CD4-positive, alpha-beta T cell (primary cell): ENCODE measurements around the gene C5orf46. TPM values are rescaled to one million over a fixed set of nuclear protein-coding genes. Genes with fewer than 3 reads are reported as not detected.

Source experiments
- ATAC-seq: fragments of 200-7000 bp; cut with Tn5 transposase; one replicate; pipeline ENCODE4 v1.10.0; 2022; ENCODE audit warnings: mild to moderate bottlenecking; ENCODE audit not compliant: poor library complexity
- CTCF ChIA-PET: fragments of 350-600 bp; sonication (Branson Sonifier 250); formaldehyde crosslinking; loops from one replicate; lab custom pipeline; 2021; ENCODE audit warnings: antibody characterized with exemption, inconsistent platforms; lab: Charles Lee
- POLR2A ChIA-PET: fragments of 350-600 bp; sonication (Branson Sonifier 250); formaldehyde crosslinking; loops from one replicate; lab custom pipeline; 2021; ENCODE audit warnings: antibody characterized with exemption, inconsistent platforms; lab: Charles Lee
- DNase-seq, 14 experiments: peaks; one replicate each; pipeline ENCODE4 v3.0.0-alpha.2; 2013 to 2020; ENCODE audit warnings: mixed read lengths in 2 of 14
- H3K27ac ChIP-seq, 2 donors: one replicate each; pipeline versions ENCODE4 v1.5.1 to v1.7.0; 2013; ENCODE audit warnings: low read length in 2 of 2, low read depth in 1 of 2, mild to moderate bottlenecking in 1 of 2
- H3K27me3 ChIP-seq, 2 experiments: 1 replicate in 1 of 2; 2 replicates in 1 of 2; pipeline versions ENCODE4 v1.6.1 to v1.7.0; 2013; ENCODE audit warnings: low read length in 2 of 2, control low read depth in 1 of 2, mild to moderate bottlenecking in 1 of 2, moderate library complexity in 1 of 2; ENCODE audit not compliant: insufficient read depth in 2 of 2, control insufficient read depth in 1 of 2
- H3K36me3 ChIP-seq: one replicate; pipeline ENCODE4 v1.6.1; 2013; ENCODE audit warnings: low read length, control low read depth; ENCODE audit not compliant: insufficient read depth
- H3K4me1 ChIP-seq: one replicate; pipeline ENCODE4 v1.6.1; 2013; ENCODE audit warnings: low read length, control low read depth; ENCODE audit not compliant: insufficient read depth
- H3K4me3 ChIP-seq: one replicate; pipeline ENCODE4 v1.5.1; 2013; ENCODE audit warnings: mild to moderate bottlenecking, low read length, moderate library complexity
- H3K9me3 ChIP-seq, 2 experiments: 1 replicate in 1 of 2; 2 replicates in 1 of 2; pipeline versions ENCODE4 v1.6.1 to v1.7.0; 2013; ENCODE audit warnings: low read length in 2 of 2, mild to moderate bottlenecking in 2 of 2, control low read depth in 1 of 2, moderate library complexity in 1 of 2; ENCODE audit not compliant: control insufficient read depth in 1 of 2, insufficient read depth in 1 of 2
- H3K27ac Mint-ChIP-seq: one replicate; pipeline ENCODE4 v1.8.0; 2020; ENCODE audit warnings: mixed read lengths
- H3K27me3 Mint-ChIP-seq: one replicate; pipeline ENCODE4 v1.8.0; 2021; ENCODE audit warnings: mixed read lengths
- H3K36me3 Mint-ChIP-seq: one replicate; pipeline ENCODE4 v1.8.0; 2021; ENCODE audit warnings: low read depth, mixed read lengths
- H3K4me1 Mint-ChIP-seq: one replicate; pipeline ENCODE4 v1.8.0; 2021; ENCODE audit warnings: low read depth, mixed read lengths
- H3K4me3 Mint-ChIP-seq: one replicate; pipeline ENCODE4 v1.8.0; 2020; ENCODE audit warnings: mild to moderate bottlenecking, mixed read lengths
- H3K9me3 Mint-ChIP-seq: one replicate; pipeline ENCODE4 v1.8.0; 2020; ENCODE audit warnings: mixed read lengths
- CTCF ChIP-seq: fragments of 200-600 bp; IDR thresholded peaks from one replicate; pipeline ENCODE4 v1.8.0; 2022; ENCODE audit warnings: antibody characterized with exemption, mild to moderate bottlenecking
- intact Hi-C, 2 experiments: fragments of 100-400 bp; cut with DNase I in 1 of 2; cut with micrococcal nuclease in 1 of 2; formaldehyde crosslinking; loops; one replicate each; pipeline versions ENCODE4 v1.15.1 to v1.9.0; 2023 to 2025; cut with DNase I, micrococcal nuclease
- total RNA-seq, 174 experiments: library from RNA in 2 of 174; stranded (reverse) in 2 of 174; gene quantifications; one replicate each; pipeline ENCODE4 v1.2.3 and lab custom pipeline; 2021 to 2026

Gene C5orf46
- total RNA-seq, 2 experiments from 2014 or later = not detected

DNA sequence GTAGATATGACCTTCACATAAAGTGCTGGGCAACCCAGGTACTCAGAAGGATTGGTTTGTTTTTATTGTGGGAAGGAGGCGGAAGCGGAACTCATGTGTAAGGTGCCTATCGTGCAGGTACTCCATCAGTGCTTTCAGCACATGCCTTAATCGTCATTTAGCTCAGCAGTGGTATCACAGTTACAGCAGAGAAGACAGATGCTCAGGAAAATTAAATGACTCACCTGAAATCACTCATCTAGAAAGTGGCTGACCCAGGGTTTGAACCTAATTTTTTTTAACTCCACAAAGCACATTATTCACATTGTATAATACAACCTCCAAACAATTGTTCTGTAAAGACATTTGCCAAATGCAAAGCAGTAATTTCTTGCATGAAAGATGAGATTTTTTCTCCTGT is 2.2 kb downstream of the C5orf46 start:
- Mint-ChIP-seq H3K36me3 (no peaks in the 10 kb centered on the region), H3K4me1 (no peaks in the 10 kb centered on the region), H3K4me3 (no peak overlapping the region), H3K27ac (no peak overlapping the region), H3K27me3 (no peaks in the 10 kb centered on the region), H3K9me3 (no peaks in the 10 kb centered on the region)
- Histone ChIP-seq H3K4me1 (no peaks in the 10 kb centered on the region), H3K27me3 (no peaks in the 10 kb centered on the region), H3K36me3 (no peaks in the 10 kb centered on the region), H3K4me3 (no peak overlapping the region), H3K9me3 (no peaks in the 10 kb centered on the region), H3K27ac (no peak overlapping the region)
- intact Hi-C loops = no loop called here
- CTCF ChIA-PET = no interaction called here
- ATAC-seq (no peak), DNase-seq (no peak)
- POLR2A ChIA-PET = no interaction called here
- TF ChIP-seq CTCF = no peak

DNA sequence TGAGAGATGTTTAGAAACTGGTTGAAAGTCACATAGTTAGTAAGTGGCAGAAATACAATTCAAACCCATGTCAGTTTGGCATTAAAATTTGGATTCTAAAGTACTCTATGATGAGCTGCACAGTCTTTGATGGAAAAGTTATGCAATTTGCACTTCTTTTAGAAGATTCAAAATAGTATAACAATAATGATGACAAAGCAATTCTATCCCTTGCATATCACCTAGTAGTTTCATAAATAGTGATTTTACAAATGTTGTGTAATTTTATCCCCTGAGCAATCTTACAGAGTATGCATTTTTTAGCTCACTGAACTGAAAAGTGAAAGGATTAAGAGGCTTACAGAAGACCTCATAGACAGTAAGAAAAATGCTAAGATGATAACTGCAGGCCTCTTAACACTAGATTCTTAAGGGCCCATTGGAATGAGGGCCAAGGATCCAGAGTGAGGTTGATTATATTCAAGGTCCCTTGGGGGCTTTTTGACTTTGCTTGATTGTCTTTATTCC is 3.7 kb downstream of the C5orf46 start:
- ChIA-PET POLR2A (no interaction called here), CTCF (no interaction called here)
- DNase-seq = no peak
- Histone ChIP-seq H3K9me3 (no peaks in the 10 kb centered on the region), H3K4me3 (no peak overlapping the region), H3K36me3 (no peaks in the 10 kb centered on the region), H3K27ac (no peak overlapping the region), H3K4me1 (no peaks in the 10 kb centered on the region), H3K27me3 (no peaks in the 10 kb centered on the region)
- no peaks in the 10 kb centered on the region for H3K36me3 Mint-ChIP-seq
- peaks cover 2% of the 10 kb centered on the region for H3K27me3 Mint-ChIP-seq
- no peak for ATAC-seq
- no peak overlapping the region for H3K27ac Mint-ChIP-seq
- no peaks in the 10 kb centered on the region for H3K9me3 Mint-ChIP-seq
- no peak for TF ChIP-seq CTCF
- H3K4me1 Mint-ChIP-seq = no peaks in the 10 kb centered on the region
- intact Hi-C loops = no loop called here
- no peak overlapping the region for H3K4me3 Mint-ChIP-seq

DNA sequence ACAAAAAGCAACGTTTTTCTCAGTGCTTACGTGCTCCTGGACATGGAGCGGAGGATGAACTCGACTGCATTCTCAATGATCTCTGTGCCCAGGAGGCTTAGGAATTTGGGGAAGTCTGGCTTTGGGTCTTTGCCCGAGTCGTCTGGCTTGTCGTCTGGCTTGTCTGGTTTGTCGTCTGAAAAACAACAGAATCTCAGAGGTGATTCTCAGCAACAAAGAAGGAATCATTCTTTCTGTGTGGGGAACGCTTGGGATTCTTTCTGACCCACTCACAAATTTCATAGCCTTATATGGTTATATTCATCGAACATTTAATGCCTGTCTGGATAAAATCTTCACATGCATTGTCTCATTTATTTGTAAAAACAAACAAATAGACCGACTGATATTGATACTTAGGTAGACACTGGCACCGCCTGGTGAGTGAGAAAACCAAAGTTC is 4.7 kb downstream of the C5orf46 start:
- Histone ChIP-seq H3K27ac (no peak overlapping the region), H3K27me3 (no peaks in the 10 kb centered on the region), H3K36me3 (no peaks in the 10 kb centered on the region), H3K4me1 (no peaks in the 10 kb centered on the region), H3K9me3 (no peaks in the 10 kb centered on the region), H3K4me3 (no peak overlapping the region)
- no peak for TF ChIP-seq CTCF
- ChIA-PET CTCF (no interaction called here), POLR2A (no interaction called here)
- H3K27me3 Mint-ChIP-seq = peaks cover 6% of the 10 kb centered on the region
- H3K27ac Mint-ChIP-seq = no peak overlapping the region
- ATAC-seq = no peak
- H3K4me1 Mint-ChIP-seq = no peaks in the 10 kb centered on the region
- H3K36me3 Mint-ChIP-seq = no peaks in the 10 kb centered on the region
- no peak for DNase-seq
- no peak overlapping the region for H3K4me3 Mint-ChIP-seq
- intact Hi-C loops = no loop called here
- no peaks in the 10 kb centered on the region for H3K9me3 Mint-ChIP-seq
